ENCODE measurements around the gene PDE4B.

GRCh38 chr1:66381621-66382275 lies 589.1 kb downstream of the PDE4B start:
- TF ChIP-seq, protein P1, sequence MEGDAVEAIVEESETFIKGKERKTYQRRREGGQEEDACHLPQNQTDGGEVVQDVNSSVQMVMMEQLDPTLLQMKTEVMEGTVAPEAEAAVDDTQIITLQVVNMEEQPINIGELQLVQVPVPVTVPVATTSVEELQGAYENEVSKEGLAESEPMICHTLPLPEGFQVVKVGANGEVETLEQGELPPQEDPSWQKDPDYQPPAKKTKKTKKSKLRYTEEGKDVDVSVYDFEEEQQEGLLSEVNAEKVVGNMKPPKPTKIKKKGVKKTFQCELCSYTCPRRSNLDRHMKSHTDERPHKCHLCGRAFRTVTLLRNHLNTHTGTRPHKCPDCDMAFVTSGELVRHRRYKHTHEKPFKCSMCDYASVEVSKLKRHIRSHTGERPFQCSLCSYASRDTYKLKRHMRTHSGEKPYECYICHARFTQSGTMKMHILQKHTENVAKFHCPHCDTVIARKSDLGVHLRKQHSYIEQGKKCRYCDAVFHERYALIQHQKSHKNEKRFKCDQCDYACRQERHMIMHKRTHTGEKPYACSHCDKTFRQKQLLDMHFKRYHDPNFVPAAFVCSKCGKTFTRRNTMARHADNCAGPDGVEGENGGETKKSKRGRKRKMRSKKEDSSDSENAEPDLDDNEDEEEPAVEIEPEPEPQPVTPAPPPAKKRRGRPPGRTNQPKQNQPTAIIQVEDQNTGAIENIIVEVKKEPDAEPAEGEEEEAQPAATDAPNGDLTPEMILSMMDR (conservative IDR thresholded peaks at IDR 0.05; ENCODE audit: low read length) = no peak
- TF ChIP-seq EZH2phosphoT487 (IDR thresholded peaks at IDR 0.05; ENCODE audit: borderline replicate concordance, low read depth, low read length) = no peak
